Body of pancreas (tissue), 4 donors: ENCODE data around the gene NOP9.

Source experiments
- CTCF ChIP-seq, 7 experiments: fragments of 450-650 bp in 4 of 7; fragments of 200-600 bp in 3 of 7; sonication (generic) in 3 of 7; IDR thresholded peaks; one replicate each; pipeline ENCODE4 v1.5.1; 2016 to 2019; ENCODE audit warnings: antibody characterized with exemption in 7 of 7
- POLR2A ChIP-seq, 3 donors: fragments of 450-650 bp; IDR thresholded peaks; one replicate each; pipeline ENCODE4 v1.6.1; 2016; ENCODE audit warnings: antibody characterized with exemption in 3 of 3, mild to moderate bottlenecking in 2 of 3

GRCh38 chr14:24253936-24254335 is 45.7 kb upstream of the NOP9 start:
- TF ChIP-seq CTCF (IDR thresholded peaks at IDR 0.05): no peak
- TF ChIP-seq POLR2A (IDR thresholded peaks at IDR 0.05): no peak
